Transverse colon (tissue), 4 donors: Measurements from ENCODE around the gene PRR9.

ENCODE experiments used
- CTCF ChIP-seq, 5 experiments: fragments of 200-600 bp in 3 of 5; fragments of 450-650 bp in 2 of 5; sonication (generic) in 3 of 5; IDR thresholded peaks; 1 replicate in 2 of 5; 2 replicates in 3 of 5; pipeline ENCODE4 v1.5.1; 2016 to 2017; ENCODE audit warnings: antibody characterized with exemption in 5 of 5, inconsistent platforms in 3 of 5, mild to moderate bottlenecking in 2 of 5, moderate library complexity in 1 of 5
- POLR2A ChIP-seq: fragments of 450-650 bp; IDR thresholded peaks from one replicate; pipeline ENCODE4 v1.6.1; 2016; ENCODE audit warnings: antibody characterized with exemption, mild to moderate bottlenecking, moderate library complexity
- POLR2AphosphoS5 ChIP-seq, 3 donors: sonication (generic); formaldehyde crosslinking; IDR thresholded peaks; one replicate each; pipeline ENCODE4 v1.6.1; 2016; ENCODE audit warnings: antibody characterized with exemption in 3 of 3

DNA sequence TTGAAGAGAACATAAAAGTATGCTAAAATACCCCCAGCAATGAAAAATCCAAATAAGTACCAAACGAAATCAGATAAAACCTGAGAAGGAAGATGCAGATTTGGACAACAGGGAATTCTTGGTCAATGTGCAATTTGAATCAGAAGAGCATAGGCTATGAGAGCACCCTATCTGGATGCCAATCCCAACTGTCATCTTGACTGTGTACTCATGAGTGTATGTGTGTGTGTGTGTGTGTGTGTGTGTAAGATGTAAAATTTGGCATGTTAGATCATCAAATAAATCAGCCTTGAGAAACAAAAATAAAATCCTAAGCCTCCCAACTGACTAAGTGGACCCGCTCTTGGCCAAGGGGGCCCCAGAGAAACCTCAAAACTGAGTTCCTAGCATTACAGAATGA lies 48.7 kb upstream of the PRR9 start:
- TF ChIP-seq POLR2A: no peak
- no peak for TF ChIP-seq CTCF (IDR thresholded peaks at IDR 0.05)
- no peak for TF ChIP-seq POLR2AphosphoS5 (IDR thresholded peaks at IDR 0.05)
